Measurements from ENCODE around the gene GPC6. TPM values are rescaled to one million over a fixed set of nuclear protein-coding genes. Genes with fewer than 3 reads are reported as not detected.

The GPC6 gene
- total RNA-seq, 2 experiments from 2014 or later = not detected

DNA sequence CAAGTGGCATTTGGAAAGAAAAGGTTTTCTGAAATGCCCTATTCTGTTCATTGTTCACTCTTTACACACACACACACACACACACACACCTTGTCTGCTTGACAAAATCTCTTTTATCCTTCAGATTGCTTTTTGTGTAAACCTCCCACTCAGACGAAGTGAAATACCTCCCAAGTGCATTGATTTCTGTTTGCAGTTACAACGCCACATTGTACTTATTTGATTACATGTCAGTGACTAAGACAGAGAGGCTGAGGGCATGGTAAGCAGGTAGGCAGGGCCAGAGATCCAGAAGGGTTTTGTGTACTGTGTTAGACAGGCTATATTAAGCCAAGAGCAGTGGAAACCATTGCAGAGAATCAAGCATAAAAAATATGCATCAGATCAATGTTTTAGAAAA is 561.8 kb downstream of the GPC6 start:
- ChIA-PET CTCF (no interaction called here), POLR2A (no interaction called here)

DNA sequence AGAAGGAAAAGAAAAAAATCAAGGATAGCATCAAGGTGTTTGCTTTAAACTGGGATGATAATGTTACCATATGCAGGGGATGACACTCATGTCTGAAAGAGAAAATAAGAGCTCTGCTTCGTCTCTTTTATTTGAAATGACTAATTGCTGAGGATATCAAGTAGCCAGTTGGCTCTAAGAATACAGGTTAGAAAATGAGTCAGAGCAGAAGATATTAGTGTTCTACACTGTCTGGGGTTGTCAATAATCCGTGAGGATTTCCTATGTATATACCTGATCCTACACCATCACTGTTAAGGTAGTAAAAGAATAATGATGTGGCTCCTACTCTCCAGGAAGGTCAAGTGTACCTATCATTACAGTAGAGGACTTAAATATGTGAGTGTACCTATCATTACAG is 562.5 kb downstream of the GPC6 start:
- ChIA-PET POLR2A (no interaction called here), CTCF (no interaction called here)

DNA sequence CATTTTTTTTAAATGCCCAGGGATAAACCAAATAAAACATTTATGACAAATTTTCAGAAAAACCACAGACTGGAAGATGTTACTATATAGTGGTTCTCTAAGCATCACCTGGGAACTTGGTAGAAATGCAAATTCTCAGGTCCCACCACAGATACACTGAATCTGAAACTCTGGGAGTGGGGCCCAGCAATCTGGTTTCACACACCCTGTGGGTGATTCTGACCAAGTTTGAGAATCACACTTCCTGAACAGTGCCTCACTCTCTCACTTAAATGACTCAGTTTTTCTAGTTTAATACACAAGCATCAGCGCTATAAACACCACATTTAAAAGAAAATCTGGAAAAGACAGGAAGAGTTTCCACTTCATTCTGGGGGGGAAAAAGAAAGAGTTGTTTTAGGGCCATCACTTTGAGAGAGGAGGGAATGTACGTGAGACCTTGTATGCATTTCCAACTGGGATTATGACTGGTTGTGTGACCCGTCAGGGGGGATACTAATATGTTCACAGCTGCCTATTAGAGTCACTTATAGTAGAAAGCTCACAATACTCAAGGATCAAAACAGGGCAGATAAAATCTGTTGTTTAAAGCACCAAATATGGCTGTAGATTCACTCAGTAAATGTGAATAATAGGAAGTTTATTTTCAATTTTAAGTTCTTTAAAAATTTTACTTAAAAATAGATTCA is 567.7 kb downstream of the GPC6 start:
- ChIA-PET CTCF (no interaction called here), POLR2A (no interaction called here)

DNA sequence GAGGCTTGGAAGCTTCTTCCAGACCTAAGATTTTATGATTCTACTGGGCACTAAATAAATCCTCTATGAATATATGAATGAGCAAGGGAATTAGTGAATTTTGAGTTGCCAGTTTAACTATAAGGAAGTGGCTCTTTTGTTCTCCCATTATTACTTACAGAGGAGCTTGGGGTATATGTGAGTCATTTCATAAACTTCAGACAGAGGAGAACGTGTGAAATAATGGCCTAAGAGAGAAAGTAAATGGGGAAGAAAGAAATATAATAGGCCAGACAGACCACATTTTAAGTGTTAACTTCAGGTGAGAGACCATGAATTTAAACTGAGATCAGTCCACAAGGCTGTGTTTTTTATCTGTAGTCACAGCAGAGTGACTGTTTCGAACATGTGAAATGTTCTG is 570.9 kb downstream of the GPC6 start:
- POLR2A ChIA-PET = no interaction called here
- CTCF ChIA-PET = no interaction called here

DNA sequence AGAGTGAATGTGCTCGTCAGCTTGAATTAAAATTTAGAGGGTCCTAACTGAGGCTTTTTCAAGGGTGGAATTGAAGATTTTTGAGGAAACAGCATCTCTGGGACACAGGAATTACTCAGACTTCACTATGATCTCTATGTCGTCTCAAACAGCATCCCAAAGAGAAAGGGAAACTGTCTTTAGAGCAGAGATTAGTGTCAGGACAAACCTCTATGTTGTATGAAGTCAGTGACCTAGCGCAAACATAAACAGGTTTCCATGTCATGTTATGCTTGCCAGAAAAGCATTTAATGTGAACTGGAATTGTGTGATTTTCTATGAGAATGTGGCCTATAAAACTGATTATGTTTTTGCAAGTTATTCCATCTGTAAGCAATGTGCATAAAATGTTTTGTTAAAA is 573.7 kb downstream of the GPC6 start:
- ChIA-PET CTCF (no interaction called here), POLR2A (no interaction called here)

DNA sequence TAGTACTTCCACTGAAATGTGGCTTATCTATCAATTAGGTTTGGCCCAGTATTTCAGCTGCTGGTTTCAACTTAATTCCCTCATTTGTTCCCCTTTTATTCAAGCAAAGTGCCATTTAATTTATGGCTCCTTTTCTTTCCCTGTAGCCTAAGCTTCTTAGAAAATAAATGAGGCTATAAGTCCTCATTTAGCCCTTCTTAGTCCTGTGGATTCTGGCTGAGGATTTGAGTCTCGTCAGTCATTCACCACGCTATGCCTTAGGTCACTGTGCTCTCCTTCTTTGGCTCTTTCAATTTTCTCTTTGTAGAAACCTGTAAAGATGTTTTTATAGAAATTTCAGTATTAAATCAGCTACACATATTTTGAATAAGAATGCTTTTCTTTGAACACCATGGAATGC is 579.1 kb downstream of the GPC6 start:
- ChIA-PET POLR2A (no interaction called here), CTCF (no interaction called here)

DNA sequence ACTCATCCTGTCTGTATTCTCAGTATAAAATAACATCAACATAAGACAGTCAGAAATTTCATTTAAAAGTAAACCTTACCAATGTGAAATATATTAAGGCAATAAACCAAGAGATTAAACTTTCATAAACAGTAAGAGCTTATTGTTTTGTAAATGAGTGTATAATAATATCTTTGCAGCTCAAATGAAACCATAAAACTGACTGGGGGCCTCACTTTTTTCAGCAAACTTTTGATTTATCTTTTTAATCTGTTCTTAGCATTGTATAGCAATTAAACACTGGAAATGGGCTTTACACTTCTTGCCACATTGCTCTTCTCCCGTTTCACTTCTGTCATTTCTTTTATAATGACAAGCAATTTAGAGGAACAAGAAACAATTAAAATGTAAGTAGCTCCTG is 580.3 kb downstream of the GPC6 start:
- CTCF ChIA-PET = no interaction called here

DNA sequence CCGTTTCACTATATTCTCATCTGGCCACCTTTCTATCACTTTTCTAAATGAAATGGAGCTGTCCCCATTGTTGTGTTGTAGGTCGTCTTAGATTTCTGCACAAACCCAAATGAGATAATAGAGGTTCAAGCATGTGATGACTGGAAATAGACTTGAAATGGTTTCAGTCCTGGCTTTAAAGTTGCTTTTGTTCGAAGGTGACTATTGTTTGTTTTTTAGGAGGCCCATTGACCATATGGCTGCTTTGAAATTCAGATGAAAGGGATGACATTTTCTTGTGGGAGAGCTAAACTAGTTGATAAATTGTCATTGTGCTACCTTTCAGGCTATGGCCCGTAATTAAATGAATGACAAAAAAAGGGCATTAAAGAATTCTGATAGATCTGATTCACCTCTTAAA is 583.7 kb downstream of the GPC6 start:
- POLR2A ChIA-PET = no interaction called here
- CTCF ChIA-PET = no interaction called here

More for the DNA sequence above, 580.3 kb downstream of the GPC6 start:
- POLR2A ChIA-PET = no interaction called here

DNA sequence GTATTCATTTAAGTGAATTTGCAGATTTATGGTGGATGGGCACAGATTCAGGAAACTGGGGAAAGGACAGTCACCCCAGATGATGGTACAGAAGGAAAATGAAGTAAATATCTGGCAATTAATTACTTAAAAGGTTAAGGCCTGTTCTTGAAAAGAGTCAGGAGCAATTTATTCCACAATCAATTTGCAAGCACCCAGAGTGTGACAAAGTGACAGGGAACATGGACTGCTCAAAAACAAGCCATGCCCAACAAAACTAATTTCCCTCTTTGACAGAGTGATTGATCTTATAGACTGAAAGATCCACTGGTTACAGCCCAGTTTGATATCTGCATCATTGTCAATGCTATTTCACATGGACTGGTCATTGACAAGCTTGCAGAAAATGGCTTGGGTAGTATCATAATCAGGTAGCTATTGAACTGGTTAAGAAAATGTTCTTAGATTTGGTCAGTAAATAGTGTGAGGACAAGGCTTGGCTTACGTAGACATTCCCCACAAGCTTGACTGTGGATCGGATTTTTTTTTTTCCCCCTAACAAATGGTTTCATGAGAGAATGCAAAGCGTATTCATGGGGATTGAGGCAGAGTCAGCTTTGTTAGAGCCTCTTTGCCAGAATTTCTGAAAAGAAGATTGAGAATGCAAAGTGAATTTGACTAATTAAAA is 584.6 kb downstream of the GPC6 start:
- POLR2A ChIA-PET = no interaction called here
- CTCF ChIA-PET = no interaction called here

DNA sequence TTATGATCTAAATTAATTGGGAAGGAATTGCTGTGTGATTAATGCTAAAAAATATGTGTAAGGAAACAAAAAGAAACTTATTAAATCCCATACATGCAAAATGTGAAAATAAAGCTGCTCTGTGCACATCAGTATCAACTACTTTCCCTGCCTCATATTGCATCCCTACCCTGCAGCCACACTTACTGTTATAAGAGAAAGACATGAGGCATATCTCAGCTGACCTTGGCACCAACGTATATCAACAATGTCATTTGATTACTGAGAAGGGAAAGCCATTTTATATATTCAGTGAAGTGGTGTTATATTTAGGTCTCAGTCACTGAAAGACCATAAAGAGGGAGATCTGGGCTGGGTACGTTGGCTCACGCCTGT is 585.1 kb downstream of the GPC6 start:
- ChIA-PET CTCF (no interaction called here), POLR2A (no interaction called here)

DNA sequence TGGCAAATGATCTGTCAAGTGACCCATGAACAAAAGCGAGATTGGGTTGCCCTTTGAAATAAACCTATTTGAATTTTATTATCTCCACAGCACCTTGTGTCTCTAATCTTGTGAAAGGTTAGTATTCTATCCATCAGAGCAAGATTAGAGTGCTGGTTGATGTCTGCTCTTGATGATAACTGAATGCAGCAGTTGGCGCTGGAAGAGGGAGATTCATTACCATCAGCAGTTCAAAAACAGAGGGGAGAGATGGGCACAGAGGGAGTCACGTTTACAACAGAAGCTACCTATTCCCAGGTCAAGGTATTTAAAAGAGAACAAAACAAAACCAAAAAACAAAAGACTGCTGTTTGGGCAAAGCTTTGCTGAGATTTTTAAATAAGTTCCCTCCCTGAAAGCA is 588.1 kb downstream of the GPC6 start:
- ChIA-PET CTCF (no interaction called here), POLR2A (no interaction called here)

DNA sequence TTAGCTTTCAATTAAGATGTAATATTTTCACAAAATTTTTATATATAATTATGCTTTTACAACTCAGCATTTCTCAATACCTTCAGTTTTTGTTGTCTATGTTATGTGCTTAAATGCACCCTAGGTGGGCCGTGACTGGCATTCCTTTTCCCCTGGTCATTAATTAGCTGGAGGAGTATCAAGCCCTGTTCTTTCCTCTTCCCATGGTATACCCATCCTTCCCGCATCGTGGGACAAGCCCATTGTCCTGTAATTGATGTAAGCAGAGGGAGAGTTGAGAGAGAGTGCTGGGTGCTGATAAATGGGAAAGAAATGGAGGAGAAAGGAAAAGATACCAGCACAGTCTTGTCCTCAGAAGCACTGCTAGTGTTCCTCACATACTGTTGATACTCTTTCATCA is 591.7 kb downstream of the GPC6 start:
- POLR2A ChIA-PET = no interaction called here
- CTCF ChIA-PET = no interaction called here

DNA sequence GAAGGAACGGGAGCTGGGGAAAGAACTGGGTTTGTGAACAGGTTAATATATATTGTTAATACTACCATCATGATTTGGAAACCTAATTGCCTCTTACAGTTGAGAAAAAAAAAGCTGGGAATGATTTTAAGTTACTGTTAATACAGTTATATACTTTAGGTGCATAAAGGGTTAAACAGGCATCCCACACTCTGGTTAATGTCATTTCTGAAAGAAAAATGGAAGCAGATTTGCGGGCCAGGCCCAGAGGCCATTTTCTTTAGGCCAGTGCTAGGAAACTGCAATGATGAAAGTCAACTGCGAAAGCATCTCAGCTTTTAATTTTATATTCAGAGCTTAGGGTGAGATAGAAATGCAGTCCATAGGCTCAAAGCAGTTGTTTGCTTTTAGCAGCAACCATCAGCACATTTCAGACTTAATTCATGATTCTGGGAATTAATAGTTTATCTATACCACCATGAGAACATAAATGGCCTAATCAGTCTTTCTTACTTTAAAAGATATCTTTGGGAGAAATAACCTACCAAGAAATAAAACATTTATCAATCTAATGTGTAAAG is 592.8 kb downstream of the GPC6 start:
- CTCF ChIA-PET = no interaction called here
- POLR2A ChIA-PET = no interaction called here

DNA sequence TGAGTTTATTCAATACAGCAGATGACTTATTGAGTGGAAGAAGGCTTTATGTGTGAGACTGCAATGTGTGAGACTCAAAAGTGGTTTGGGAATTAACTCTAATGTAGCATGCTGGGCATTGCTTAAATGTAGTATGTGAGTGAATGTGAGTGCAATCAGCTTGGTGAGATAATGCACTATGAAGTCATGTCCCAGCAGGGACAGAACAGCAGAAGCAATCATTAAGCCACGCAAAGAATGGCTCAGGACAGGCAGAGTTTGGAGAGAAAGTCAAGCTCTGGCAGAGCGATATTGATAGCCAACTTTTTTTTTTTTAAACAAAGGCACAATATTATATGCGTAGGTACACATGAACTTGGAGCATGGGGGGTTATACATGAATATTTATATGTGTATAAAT is 597.7 kb downstream of the GPC6 start:
- ChIA-PET POLR2A (no interaction called here), CTCF (no interaction called here)

DNA sequence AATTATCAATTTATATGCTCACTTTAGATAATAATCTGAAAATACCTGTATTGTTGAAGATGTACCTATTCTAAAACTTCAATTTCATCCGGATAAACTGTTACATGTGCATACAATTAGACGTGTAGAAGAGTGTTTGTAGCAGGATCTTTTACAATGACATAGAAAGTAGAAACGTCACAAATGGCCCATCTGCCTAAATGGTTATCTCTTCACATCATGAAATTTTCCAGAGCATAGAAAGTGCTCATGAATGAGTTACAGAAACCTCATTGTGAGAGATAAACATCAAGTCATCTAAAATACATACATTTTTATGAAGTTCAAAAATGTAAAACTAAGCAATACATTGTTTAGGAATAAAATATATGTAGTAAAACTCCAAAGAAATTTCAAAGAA is 607.4 kb downstream of the GPC6 start:
- POLR2A ChIA-PET = no interaction called here

DNA sequence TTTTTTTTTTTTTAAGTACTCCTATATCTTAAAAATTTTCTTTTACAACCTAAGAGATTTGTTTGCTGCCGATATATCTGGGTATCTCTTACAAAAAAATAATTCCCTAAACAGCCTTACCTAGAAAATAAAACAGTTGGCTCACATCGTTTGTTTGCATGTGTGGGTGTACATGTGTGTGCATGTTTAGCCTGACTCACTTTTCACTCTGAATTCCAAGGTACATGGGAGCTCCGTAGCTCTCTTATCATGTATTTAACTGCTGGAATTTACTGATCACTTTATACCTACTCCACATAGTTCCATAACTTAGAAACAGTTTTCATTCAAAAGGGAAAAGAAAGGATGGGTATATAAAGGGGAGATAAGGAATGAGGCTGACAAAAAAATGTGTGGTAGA is 616.5 kb downstream of the GPC6 start:
- ChIA-PET POLR2A (no interaction called here), CTCF (no interaction called here)

More for the DNA sequence above, 607.4 kb downstream of the GPC6 start:
- CTCF ChIA-PET = interaction anchor here (1.2 kb wide), 1 partner anchor 8 kb away, joined by 3 read pairs; no protein-coding TSS in a partner anchor

DNA sequence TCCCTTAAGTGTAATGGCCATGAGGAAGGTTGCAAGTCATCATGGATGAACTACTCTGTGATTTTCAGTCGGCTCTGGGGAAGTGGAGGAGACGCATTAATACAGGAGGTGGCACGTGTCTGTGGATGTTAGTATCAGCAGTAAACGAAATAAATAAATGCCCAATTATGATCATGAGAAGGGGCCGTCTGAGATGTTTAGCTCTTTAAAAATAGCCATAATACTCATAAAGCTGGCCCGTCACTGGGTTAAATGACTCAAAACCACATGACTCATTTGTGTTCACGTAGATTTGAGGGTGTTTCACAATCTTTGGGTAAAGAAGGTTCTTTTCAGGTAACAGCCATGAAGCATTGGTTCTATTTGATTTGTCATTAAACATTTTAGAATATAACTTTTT is 620.6 kb downstream of the GPC6 start:
- ChIA-PET POLR2A (no interaction called here), CTCF (no interaction called here)

DNA sequence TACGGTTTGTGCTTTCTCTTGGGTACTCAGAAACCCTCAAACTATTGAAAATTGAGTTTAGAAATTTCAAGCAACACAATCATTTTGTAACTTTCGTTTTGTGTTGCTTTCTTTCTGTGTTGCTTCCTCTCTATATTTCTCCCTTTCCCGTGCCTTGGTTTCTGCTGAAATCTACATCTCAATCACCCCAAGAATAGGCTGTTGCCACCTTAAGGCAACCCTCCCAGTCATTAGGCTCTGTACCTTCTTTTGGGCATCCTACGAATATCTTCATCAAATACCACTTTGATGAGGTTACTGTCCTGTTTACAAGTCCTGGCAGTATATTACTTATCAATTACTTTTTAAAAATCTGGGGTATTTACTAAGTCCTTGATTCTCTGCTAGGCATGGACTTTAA is 621.6 kb downstream of the GPC6 start:
- ChIA-PET POLR2A (no interaction called here), CTCF (no interaction called here)

DNA sequence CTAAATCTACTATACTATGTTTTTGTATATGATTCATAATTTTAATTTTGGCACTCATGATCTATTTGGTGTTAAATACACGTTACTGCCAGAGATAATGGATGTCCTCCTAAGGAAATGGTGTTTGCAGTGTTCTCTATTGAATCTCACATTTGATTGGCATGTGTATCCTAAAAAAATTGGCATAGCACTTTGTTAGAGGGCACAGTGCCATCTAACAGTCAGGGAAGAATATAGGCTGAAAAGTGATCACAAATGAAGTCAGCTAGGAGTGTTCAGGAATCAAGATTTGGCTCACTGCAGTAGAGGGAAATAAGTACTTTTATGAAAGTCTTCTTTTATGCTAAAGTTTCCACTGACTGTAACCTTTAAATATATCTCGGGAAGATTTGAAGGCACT is 624.6 kb downstream of the GPC6 start:
- CTCF ChIA-PET = no interaction called here
- POLR2A ChIA-PET = no interaction called here

DNA sequence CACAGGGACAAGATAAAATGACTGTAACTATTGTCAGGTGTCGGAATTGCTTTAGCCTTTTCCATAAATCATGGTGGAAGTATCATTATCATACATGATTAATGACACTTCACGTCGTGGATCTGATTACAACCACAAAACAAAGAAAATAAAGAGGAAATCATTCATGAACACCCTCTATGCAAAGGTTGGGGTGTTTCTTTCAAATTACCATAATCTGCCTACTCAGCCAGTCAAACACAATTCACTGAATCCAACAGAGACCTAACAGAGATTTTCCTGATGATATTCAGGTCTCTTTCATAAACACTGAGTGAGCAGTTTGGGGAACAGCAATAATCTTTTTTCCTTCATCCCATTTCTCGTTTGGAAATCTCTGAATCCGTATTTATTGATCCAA is 627.3 kb downstream of the GPC6 start:
- ChIA-PET CTCF (no interaction called here), POLR2A (no interaction called here)

DNA sequence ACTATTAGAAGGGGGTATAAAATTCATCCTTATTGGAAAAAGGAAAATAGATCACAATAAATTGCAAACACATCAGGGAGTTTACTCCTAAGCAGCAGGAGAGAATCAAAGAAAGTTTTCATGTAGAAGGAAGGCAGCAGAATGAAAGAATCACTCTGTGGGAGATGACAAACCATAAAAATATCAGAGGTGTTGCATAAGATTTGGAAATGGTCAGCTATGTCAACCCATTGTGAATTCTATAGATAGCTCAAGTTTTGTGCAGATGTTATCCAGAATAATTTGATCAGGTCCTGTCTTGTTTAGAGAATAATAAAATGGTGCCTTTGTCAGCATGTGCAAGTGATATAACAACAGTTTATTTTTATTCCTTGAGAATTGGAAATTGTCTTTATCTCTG is 630.5 kb downstream of the GPC6 start:
- ChIA-PET POLR2A (no interaction called here), CTCF (no interaction called here)

DNA sequence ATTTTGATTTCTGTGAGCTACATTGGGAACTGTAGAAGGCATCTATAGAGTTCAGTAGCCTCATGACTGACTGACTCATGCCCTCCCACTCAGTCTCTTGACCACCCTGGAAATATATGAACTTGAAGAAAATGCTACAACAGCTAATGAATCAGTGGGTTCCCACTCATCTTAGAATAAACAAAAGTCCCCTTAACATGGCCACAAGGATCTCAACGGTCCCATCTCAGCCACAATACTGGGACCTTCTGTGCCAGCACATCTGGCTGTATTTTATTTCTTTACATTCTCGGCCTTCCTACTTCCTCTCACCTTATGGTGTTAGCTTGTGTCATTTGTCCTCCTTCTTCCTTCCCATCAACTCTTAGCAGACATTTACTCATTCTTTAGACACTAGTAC is 633.1 kb downstream of the GPC6 start:
- CTCF ChIA-PET = no interaction called here

More for the DNA sequence above, 633.1 kb downstream of the GPC6 start:
- POLR2A ChIA-PET = no interaction called here
